ENCODE results near the gene ITGB7.

- no peak for TF ChIP-seq CTCF (IDR thresholded peaks at IDR 0.05; ENCODE audit: insufficient read depth, low read length)
- TF ChIP-seq POLR2AphosphoS5 (IDR thresholded peaks at IDR 0.05; ENCODE audit: low read depth) = no peak
Measured at GRCh38 chr12:53222806-53223261, 15.8 kb upstream of the ITGB7 start.
